HCT116 (cell line): ENCODE results near the gene HIBADH. TPM values are rescaled to one million over a fixed set of nuclear protein-coding genes. Genes with fewer than 3 reads are reported as not detected.

Experiments
- ATAC-seq: fragments of 200-7000 bp; cut with Tn5 transposase; 2 replicates; pipeline ENCODE4 v1.9.1; 2020; ENCODE audit warnings: mild to moderate bottlenecking, moderate library complexity
- BruUV-seq: library from RNA; stranded (reverse); fragments of 400-500 nt; replicated peaks from 2 replicates; lab custom pipeline; 2021; lab: Mats Ljungman, UMichigan
- CTCF ChIA-PET: fragments of 300-600 bp; sonication (Branson Sonifier 250); formaldehyde crosslinking; loops from one replicate; lab custom pipeline; 2021; ENCODE audit warnings: antibody characterized with exemption; lab: Charles Lee
- POLR2A ChIA-PET: fragments of 300-600, 350-600 bp; sonication (Branson Sonifier 250); formaldehyde crosslinking; loops from one replicate; lab custom pipeline; 2021; ENCODE audit warnings: antibody characterized with exemption; lab: Charles Lee
- RAD21 ChIA-PET, 2 experiments: fragments of 300-600 bp; sonication (Branson Sonifier 250); formaldehyde crosslinking; loops; one replicate each; lab custom pipeline; 2023; ENCODE audit warnings: low total read pairs in 2 of 2; ENCODE audit not compliant: uncharacterized antibody in 2 of 2, unreplicated experiment in 2 of 2, low non-redundant PET in 1 of 2; lab: Charles Lee
- DNase-seq: peaks from one replicate; pipeline ENCODE4 v3.0.0-alpha.2; 2010; ENCODE audit warnings: low read depth, low spot score
- H2AFZ ChIP-seq: fragments of 200-600 bp; shearing (Covaris generic), sonication (generic); 2 replicates; pipeline ENCODE4 v1.6.1; 2017; ENCODE audit warnings: low read depth, mixed run types, mixed read lengths, antibody characterized with exemption, low read length; ENCODE audit not compliant: poor library complexity, severe bottlenecking
- H3K27ac ChIP-seq: 2 replicates; pipeline ENCODE4 v1.5.1; 2012; ENCODE audit warnings: low read depth, low read length
- H3K27me3 ChIP-seq: fragments of 200-600 bp; sonication (generic); 2 replicates; pipeline ENCODE4 v1.6.1; 2016; ENCODE audit warnings: mixed run types, low read length, mixed read lengths; ENCODE audit not compliant: insufficient read depth
- H3K36me3 ChIP-seq, 2 experiments: fragments of 200-500 bp in 1 of 2; fragments of 200-600 bp in 1 of 2; sonication (Bioruptor generic) in 1 of 2; sonication (generic) in 1 of 2; 2 replicates each; pipeline versions ENCODE4 v1.5.1 to v1.6.1; 2014 to 2016; ENCODE audit warnings: low read length in 2 of 2, inconsistent platforms in 1 of 2, mixed read lengths in 1 of 2, mixed run types in 1 of 2; ENCODE audit not compliant: insufficient read depth in 2 of 2, control insufficient read depth in 1 of 2
- H3K4me1 ChIP-seq, 2 experiments: fragments of 200-600 bp in 1 of 2; sonication (generic) in 1 of 2; 2 replicates each; pipeline versions ENCODE4 v1.5.1 to v1.6.1; 2012 to 2017; ENCODE audit warnings: low read length in 2 of 2, inconsistent platforms in 1 of 2, mild to moderate bottlenecking in 1 of 2, mixed read lengths in 1 of 2, mixed run types in 1 of 2, moderate library complexity in 1 of 2; ENCODE audit not compliant: insufficient read depth in 2 of 2, control insufficient read depth in 1 of 2
- H3K4me2 ChIP-seq: fragments of 200-600 bp; sonication (generic); 2 replicates; pipeline ENCODE4 v1.6.1; 2017; ENCODE audit warnings: mixed run types, low read length, mixed read lengths
- H3K4me3 ChIP-seq, 2 experiments: fragments of 200-600 bp in 1 of 2; sonication (generic) in 1 of 2; replicated peaks in 1 of 2; 2 replicates each; pipeline ENCODE4 v1.5.1; 2011 to 2016; ENCODE audit warnings: low read length in 2 of 2, control low read depth in 1 of 2, low read depth in 1 of 2, mild to moderate bottlenecking in 1 of 2, mixed read lengths in 1 of 2, mixed run types in 1 of 2
- H3K79me2 ChIP-seq: fragments of 200-600 bp; sonication (generic); 2 replicates; pipeline ENCODE4 v1.6.1; 2017; ENCODE audit warnings: mild to moderate bottlenecking, mixed run types, low read length, moderate library complexity, mixed read lengths; ENCODE audit not compliant: insufficient read depth
- H3K9ac ChIP-seq: fragments of 200-600 bp; sonication (generic); 2 replicates; pipeline ENCODE4 v1.6.1; 2016; ENCODE audit warnings: low read length, mixed read lengths
- H3K9me2 ChIP-seq: fragments of 200-600 bp; sonication (generic), shearing (Covaris generic); 2 replicates; pipeline ENCODE4 v1.6.1; 2017; ENCODE audit warnings: mixed run types, mild to moderate bottlenecking, moderate library complexity; ENCODE audit not compliant: insufficient read depth
- H3K9me3 ChIP-seq, 2 experiments: fragments of 200-500 bp in 1 of 2; fragments of 200-600 bp in 1 of 2; sonication (Bioruptor generic) in 1 of 2; sonication (generic) in 1 of 2; 2 replicates each; pipeline ENCODE4 v1.6.1; 2014 to 2017; ENCODE audit warnings: low read length in 2 of 2, mixed read lengths in 2 of 2, inconsistent platforms in 1 of 2, low read depth in 1 of 2, mild to moderate bottlenecking in 1 of 2, mixed run types in 1 of 2, moderate library complexity in 1 of 2; ENCODE audit not compliant: control insufficient read depth in 1 of 2, insufficient read depth in 1 of 2
- H4K20me1 ChIP-seq: fragments of 200-600 bp; sonication (generic), shearing (Covaris generic); 2 replicates; pipeline ENCODE4 v1.6.1; 2017; ENCODE audit warnings: mixed run types, mild to moderate bottlenecking, moderate library complexity; ENCODE audit not compliant: insufficient read depth
- CBX3 ChIP-seq: IDR thresholded peaks from 2 replicates; pipeline ENCODE4 v1.6.1; 2012; ENCODE audit warnings: low read depth
- CEBPB ChIP-seq: IDR thresholded peaks from 2 replicates; pipeline ENCODE4 v1.6.1; 2012; ENCODE audit warnings: low read depth
- CTCF ChIP-seq, 3 experiments: fragments of 200-600 bp in 1 of 3; sonication (generic) in 1 of 3; IDR thresholded peaks in 2 of 3; conservative IDR thresholded peaks in 1 of 3; 2 replicates each; pipeline ENCODE4 v1.5.1; 2012 to 2017; ENCODE audit warnings: low read depth in 2 of 3, low read length in 2 of 3, antibody characterized with exemption in 1 of 3, borderline replicate concordance in 1 of 3, control low read depth in 1 of 3, mild to moderate bottlenecking in 1 of 3, mixed read lengths in 1 of 3, mixed run types in 1 of 3, moderate library complexity in 1 of 3; ENCODE audit not compliant: insufficient read depth in 1 of 3
- EGR1 ChIP-seq: IDR thresholded peaks from 2 replicates; pipeline ENCODE4 v1.6.1; 2012; ENCODE audit warnings: low read depth
- EZH2 ChIP-seq: fragments of 200-600 bp; sonication (generic); IDR thresholded peaks from 2 replicates; pipeline ENCODE4 v1.6.1; 2017; ENCODE audit warnings: antibody characterized with exemption, mixed run types
- EZH2phosphoT487 ChIP-seq: fragments of 200-600 bp; IDR thresholded peaks from 2 replicates; pipeline ENCODE4 v1.6.1; 2018; ENCODE audit warnings: antibody characterized with exemption, borderline replicate concordance
- FOSL1 ChIP-seq: IDR thresholded peaks from 2 replicates; pipeline ENCODE4 v1.6.1; 2012; ENCODE audit warnings: low read depth
- JUND ChIP-seq: IDR thresholded peaks from 2 replicates; pipeline ENCODE4 v1.6.1; 2012
- MAX ChIP-seq: IDR thresholded peaks from 2 replicates; pipeline ENCODE4 v1.6.1; 2012
- POLR2AphosphoS5 ChIP-seq: IDR thresholded peaks from 2 replicates; pipeline ENCODE4 v1.6.1; 2011; ENCODE audit warnings: mild to moderate bottlenecking, low read depth, low read length, moderate library complexity
- RAD21 ChIP-seq: IDR thresholded peaks from 2 replicates; pipeline ENCODE4 v1.6.1; 2012; ENCODE audit warnings: low read depth, mild to moderate bottlenecking
- SIN3A ChIP-seq: IDR thresholded peaks from 2 replicates; pipeline ENCODE4 v1.6.1; 2012; ENCODE audit warnings: low read depth
- SP1 ChIP-seq: IDR thresholded peaks from 2 replicates; pipeline ENCODE4 v1.6.1; 2012; ENCODE audit warnings: low read depth
- SRF ChIP-seq: IDR thresholded peaks from 2 replicates; pipeline ENCODE4 v1.6.1; 2012; ENCODE audit warnings: low read depth
- TCF7L2 ChIP-seq: IDR thresholded peaks from 2 replicates; pipeline ENCODE4 v1.7.0; 2011; ENCODE audit warnings: borderline replicate concordance, inconsistent platforms; ENCODE audit not compliant: insufficient read depth, insufficient read length; ENCODE audit errors: extremely low read depth
- YY1 ChIP-seq: IDR thresholded peaks from 2 replicates; pipeline ENCODE4 v1.6.1; 2011; ENCODE audit warnings: low read length, low read depth, moderate library complexity, mild to moderate bottlenecking; ENCODE audit not compliant: insufficient replicate concordance; ENCODE audit errors: extremely low read depth
- ZBTB33 ChIP-seq: IDR thresholded peaks from 2 replicates; pipeline ENCODE4 v1.6.1; 2011; ENCODE audit warnings: mild to moderate bottlenecking, low read length, moderate library complexity; ENCODE audit not compliant: insufficient replicate concordance; ENCODE audit errors: extremely low read depth
- intact Hi-C: fragments of 100-400 bp; cut with micrococcal nuclease; formaldehyde crosslinking; loops from 2 replicates; pipeline ENCODE4 v1.10.0; 2022
- total RNA-seq: library from RNA; stranded (reverse); gene quantifications from one replicate; pipeline ENCODE4 v1.2.1, GENCODE V29; 2021; ENCODE audit not compliant: unreplicated experiment

The HIBADH gene
- total RNA-seq, 1 experiment from 2014 or later: 32.4 TPM

- intact Hi-C loops: no loop called here
- Histone ChIP-seq H3K4me2 (no peak overlapping the region), H3K4me3 (no peak overlapping the region; a peak in 1 of 4 replicates), H3K9ac (no peak overlapping the region), H3K79me2 (peaks cover 1% of the 10 kb centered on the region; the same call in 1 of the 2 replicates), H3K27me3 (no peaks in the 10 kb centered on the region), H3K4me1 (peaks cover 14 to 23% of the 10 kb centered on the region in 2 experiments; a peak in 3 of 4 replicates), H3K9me2 (no peaks in the 10 kb centered on the region), H3K9me3 (no peaks in the 10 kb centered on the region), H2AFZ (no peak overlapping the region), H3K36me3 (no peaks in the 10 kb centered on the region), H3K27ac (no peak overlapping the region), H4K20me1 (no peaks in the 10 kb centered on the region)
- DNase-seq (no peak), ATAC-seq (no peak)
- BruUV-seq: no TSS peak
- ChIA-PET CTCF (interaction anchor here (0.9 to 1.2 kb wide), 2 partner anchors 132 to 446 kb away, joined by 3 to 4 read pairs; no protein-coding TSS in a partner anchor), POLR2A (interaction anchor here (0.7 kb wide), 1 partner anchor 44 kb away, joined by 4 read pairs; no protein-coding TSS in a partner anchor), RAD21 (no interaction called here)
- TF ChIP-seq RAD21 (no peak), TCF7L2 (no peak), SRF (no peak), JUND (no peak), EZH2 (no peak), MAX (no peak), CEBPB (no peak), CBX3 (no peak), FOSL1 (no peak), YY1 (no peak), SIN3A (no peak), ZBTB33 (no peak), SP1 (no peak), EGR1 (no peak), EZH2phosphoT487 (no peak), POLR2AphosphoS5 (no peak), CTCF (IDR thresholded peaks at IDR 0.05 in 2 of 3, conservative IDR thresholded peaks at IDR 0.05 in 1 of 3; ENCODE audit: borderline replicate concordance in 1 of 3, insufficient read depth in 1 of 3, low read depth in 2 of 3, low read length in 2 of 3) (no peak)
Observed at GRCh38 chr7:27642271-27642670, 20.4 kb downstream of the HIBADH start.
